Uterus (tissue), 4 donors: ENCODE data around the gene ZG16. TPM values are rescaled to one million over a fixed set of nuclear protein-coding genes. Genes with fewer than 3 reads are reported as not detected.

Source experiments
- DNase-seq, 2 donors: peaks; one replicate each; pipeline ENCODE4 v3.0.0-alpha.2; 2019 to 2020
- H3K27ac ChIP-seq, 2 donors: fragments of 200-600 bp; sonication (generic); 1 replicate in 1 of 2; 2 replicates in 1 of 2; pipeline ENCODE4 v1.5.1; 2016 to 2018
- H3K27me3 ChIP-seq, 2 donors: fragments of 200-600 bp; sonication (generic); one replicate each; pipeline ENCODE4 v1.5.1; 2018 to 2019; ENCODE audit warnings: control low read depth in 1 of 2
- H3K36me3 ChIP-seq, 2 donors: fragments of 200-600 bp; sonication (generic); one replicate each; pipeline ENCODE4 v1.5.1; 2019; ENCODE audit warnings: control low read depth in 1 of 2
- H3K4me1 ChIP-seq, 2 donors: fragments of 200-600 bp; sonication (generic); one replicate each; pipeline ENCODE4 v1.5.1; 2018 to 2019; ENCODE audit warnings: control low read depth in 1 of 2
- H3K4me3 ChIP-seq, 2 donors: fragments of 200-600 bp; sonication (generic); 1 replicate in 1 of 2; 2 replicates in 1 of 2; pipeline ENCODE4 v1.5.1; 2018 to 2019; ENCODE audit warnings: mild to moderate bottlenecking in 1 of 2
- H3K9me3 ChIP-seq, 2 donors: fragments of 200-600 bp; sonication (generic); one replicate each; pipeline ENCODE4 v1.5.1; 2019; ENCODE audit warnings: control low read depth in 1 of 2
- POLR2A ChIP-seq, 2 donors: fragments of 450-650 bp; IDR thresholded peaks; one replicate each; pipeline ENCODE4 v1.6.1; 2016; ENCODE audit warnings: antibody characterized with exemption in 2 of 2, mild to moderate bottlenecking in 1 of 2, moderate library complexity in 1 of 2
- intact Hi-C: fragments of 100-400 bp; cut with DNase I; formaldehyde crosslinking; loops from one replicate; pipeline ENCODE4 v1.15.1; 2023; ENCODE audit warnings: low total_unique reads
- small RNA-seq: library from RNA; depleted of rRNA; stranded (forward); fragments of <200 nt; gene quantifications from one replicate; pipeline ENCODE3, GENCODE V24; 2016
- total RNA-seq, 4 donors: library from RNA; depleted of rRNA in 3 of 4; stranded (reverse); fragments of >200 nt in 3 of 4; gene quantifications; one replicate each; pipeline versions ENCODE4 v1.1.0 to v1.2.4, GENCODE V29; 2014 to 2023
- TF ChIP-seq, protein P1 (sequence below), 4 experiments: fragments of 200-600 bp in 2 of 4; fragments of 450-650 bp in 2 of 4; sonication (generic) in 2 of 4; IDR thresholded peaks; one replicate each; pipeline ENCODE4 v1.5.1; 2016 to 2019; ENCODE audit warnings: antibody characterized with exemption in 4 of 4, mild to moderate bottlenecking in 2 of 4, moderate library complexity in 1 of 4
- donor health status: DM: yes; HTN: yes; CAD: no.

ZG16 gene
- total RNA-seq, 4 donors from 2014 or later: under 0.01 TPM; not detected in 3

DNA sequence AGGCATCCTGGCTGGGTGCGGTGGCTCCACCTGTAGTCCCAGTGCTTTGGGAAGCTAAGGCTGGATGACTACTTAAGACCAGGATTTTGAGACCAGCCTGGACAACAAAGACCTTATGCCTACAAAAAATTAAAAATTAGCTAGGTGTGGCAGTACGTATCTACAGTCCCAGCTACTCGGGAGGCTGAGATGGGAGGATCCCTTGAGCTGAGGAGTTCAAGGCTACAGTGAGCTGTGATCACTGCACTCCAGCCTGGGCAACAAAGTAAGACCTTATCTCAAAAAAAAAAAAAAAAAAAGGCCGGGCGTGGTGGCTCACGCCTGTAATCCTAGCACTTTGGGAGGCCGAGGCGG, 48.3 kb downstream of the ZG16 start:
- TF ChIP-seq, protein P1, sequence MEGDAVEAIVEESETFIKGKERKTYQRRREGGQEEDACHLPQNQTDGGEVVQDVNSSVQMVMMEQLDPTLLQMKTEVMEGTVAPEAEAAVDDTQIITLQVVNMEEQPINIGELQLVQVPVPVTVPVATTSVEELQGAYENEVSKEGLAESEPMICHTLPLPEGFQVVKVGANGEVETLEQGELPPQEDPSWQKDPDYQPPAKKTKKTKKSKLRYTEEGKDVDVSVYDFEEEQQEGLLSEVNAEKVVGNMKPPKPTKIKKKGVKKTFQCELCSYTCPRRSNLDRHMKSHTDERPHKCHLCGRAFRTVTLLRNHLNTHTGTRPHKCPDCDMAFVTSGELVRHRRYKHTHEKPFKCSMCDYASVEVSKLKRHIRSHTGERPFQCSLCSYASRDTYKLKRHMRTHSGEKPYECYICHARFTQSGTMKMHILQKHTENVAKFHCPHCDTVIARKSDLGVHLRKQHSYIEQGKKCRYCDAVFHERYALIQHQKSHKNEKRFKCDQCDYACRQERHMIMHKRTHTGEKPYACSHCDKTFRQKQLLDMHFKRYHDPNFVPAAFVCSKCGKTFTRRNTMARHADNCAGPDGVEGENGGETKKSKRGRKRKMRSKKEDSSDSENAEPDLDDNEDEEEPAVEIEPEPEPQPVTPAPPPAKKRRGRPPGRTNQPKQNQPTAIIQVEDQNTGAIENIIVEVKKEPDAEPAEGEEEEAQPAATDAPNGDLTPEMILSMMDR (IDR thresholded peaks at IDR 0.05): no peak
- no peak for TF ChIP-seq POLR2A (IDR thresholded peaks at IDR 0.05)
- Histone ChIP-seq H3K9me3 (no peaks in the 10 kb centered on the region), H3K4me3 (no peak overlapping the region), H3K27ac (peak overlapping the region; percentile 79 to 91), H3K36me3 (no peaks in the 10 kb centered on the region), H3K4me1 (peaks cover 7 to 21% of the 10 kb centered on the region in 2 donors), H3K27me3 (no peaks in the 10 kb centered on the region)
- intact Hi-C loops: no loop called here
- no peak for DNase-seq

DNA sequence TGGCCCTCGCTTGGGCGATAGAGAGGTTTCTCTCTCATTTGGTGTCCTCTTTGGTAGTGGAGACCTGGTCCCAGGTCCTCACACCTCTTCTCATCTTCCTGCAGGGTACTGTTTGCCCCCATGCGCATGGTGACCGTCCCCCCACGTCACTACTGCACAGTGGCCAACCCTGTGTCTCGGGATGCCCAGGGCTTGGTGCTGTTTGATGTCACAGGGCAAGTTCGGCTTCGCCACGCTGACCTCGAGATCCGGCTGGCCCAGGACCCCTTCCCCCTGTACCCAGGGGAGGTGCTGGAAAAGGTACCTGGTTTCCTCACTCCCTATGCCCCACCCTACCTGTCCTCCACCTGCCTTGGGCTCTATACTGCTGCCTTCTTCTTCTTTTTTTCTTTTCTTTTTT, 52.7 kb downstream of the ZG16 start:
- Histone ChIP-seq H3K4me1 (peaks cover 0 to 5% of the 10 kb centered on the region in 2 donors), H3K27me3 (no peaks in the 10 kb centered on the region), H3K36me3 (no peaks in the 10 kb centered on the region), H3K9me3 (no peaks in the 10 kb centered on the region), H3K4me3 (no peak overlapping the region), H3K27ac (no peak overlapping the region)
- intact Hi-C loops: no loop called here
- DNase-seq: no peak
- TF ChIP-seq POLR2A (IDR thresholded peaks at IDR 0.05): no peak
- TF ChIP-seq, protein P1 (IDR thresholded peaks at IDR 0.05): no peak

DNA sequence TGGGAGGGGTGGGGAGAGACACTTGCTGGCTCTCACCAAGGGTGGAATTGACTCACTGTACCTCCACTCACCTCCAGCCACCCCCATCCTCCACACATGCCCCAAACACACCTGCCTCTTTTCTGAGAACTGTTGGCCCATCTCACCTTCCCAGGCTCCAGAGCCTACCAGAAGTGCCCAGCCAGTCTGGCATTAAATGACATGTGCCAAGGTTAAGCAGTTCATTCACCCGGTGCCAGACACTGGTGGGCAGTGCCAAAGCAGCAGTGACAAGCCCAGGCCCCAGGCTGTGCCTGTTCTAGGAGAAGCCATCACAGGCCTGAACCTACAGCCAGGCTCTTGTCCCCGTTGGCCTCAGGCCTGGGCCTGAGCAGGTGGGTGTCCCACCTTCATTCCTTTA, 53.4 kb downstream of the ZG16 start:
- TF ChIP-seq, protein P1 (IDR thresholded peaks at IDR 0.05): no peak
- no peak for TF ChIP-seq POLR2A (IDR thresholded peaks at IDR 0.05)
- H3K4me3 ChIP-seq: no peak overlapping the region
- no peaks in the 10 kb centered on the region for H3K4me1 ChIP-seq
- no peaks in the 10 kb centered on the region for H3K9me3 ChIP-seq
- no peaks in the 10 kb centered on the region for H3K36me3 ChIP-seq
- no peaks in the 10 kb centered on the region for H3K27me3 ChIP-seq
- intact Hi-C loops: no loop called here
- no peak overlapping the region for H3K27ac ChIP-seq
- no peak for DNase-seq

Small RNA genes lying within 50 kb of the gene (small RNA-seq; reads per million reads assigned to genes)
- gene AC009133.6 (not detected), gene AC120114.4 (not detected)

Other genes with a start within 250 kb of the ZG16 start
- 1 to 10 TPM in 1 of 4 donors, under 1 TPM in 2, not detected in 1; 0.26 to 2.4 (median 0.83) TPM for gene SPN, start 115.0 kb upstream of the ZG16 start, total RNA-seq
- 10 to 100 TPM; 16.7 to 54.3 (median 23.1) TPM for gene QPRT, start 99.1 kb upstream of the ZG16 start, total RNA-seq
- 1 to 10 TPM in 1 of 4 donors, under 1 TPM in 2, not detected in 1; 0.49 to 5.1 (median 0.97) TPM for gene C16orf54, start 32.3 kb upstream of the ZG16 start, total RNA-seq
- 10 to 100 TPM in 3 of 4 donors, 1 to 10 TPM in 1; 5.9 to 70.4 (median 15.8) TPM for gene KIF22, start 12.5 kb downstream of the ZG16 start, total RNA-seq
- 100 to 1,000 TPM in 1 of 4 donors, 10 to 100 TPM in 3; 32.8 to 200 (median 67.5) TPM for gene MAZ, start 28.3 kb downstream of the ZG16 start, total RNA-seq
- gene PRRT2, start 33.9 kb downstream of the ZG16 start, total RNA-seq: 10 to 100 TPM; 20.2 to 54.5 (median 28.0) TPM
- 10 to 100 TPM; 36.1 to 85.0 (median 46.9) TPM for gene PAGR1, start 37.9 kb downstream of the ZG16 start, total RNA-seq
- gene MVP, start 42.2 kb downstream of the ZG16 start, total RNA-seq: 100 to 1,000 TPM in 1 of 4 donors, 10 to 100 TPM in 3; 38.4 to 132 (median 67.4) TPM
- 10 to 100 TPM; 35.1 to 83.7 (median 59.1) TPM for gene CDIPT, start 85.0 kb downstream of the ZG16 start, total RNA-seq
- 10 to 100 TPM in 1 of 4 donors, 1 to 10 TPM in 1, under 1 TPM in 1, not detected in 1; 0.52 to 19.4 (median 4.6) TPM for gene SEZ6L2, start 121.3 kb downstream of the ZG16 start, total RNA-seq
- 1 to 10 TPM in 2 of 4 donors, under 1 TPM in 1, not detected in 1; 0.61 to 1.0 (median 1.0) TPM for gene ASPHD1, start 122.2 kb downstream of the ZG16 start, total RNA-seq
- 10 to 100 TPM in 2 of 4 donors, 1 to 10 TPM in 2; 1.8 to 33.3 (median 14.6) TPM for gene KCTD13, start 148.0 kb downstream of the ZG16 start, total RNA-seq
- 10 to 100 TPM; 38.6 to 82.3 (median 58.5) TPM for gene TMEM219, start 183.8 kb downstream of the ZG16 start, total RNA-seq
- 10 to 100 TPM; 28.4 to 70.0 (median 46.6) TPM for gene TAOK2, start 195.6 kb downstream of the ZG16 start, total RNA-seq
- gene HIRIP3, start 217.4 kb downstream of the ZG16 start, total RNA-seq: 10 to 100 TPM in 2 of 4 donors, 1 to 10 TPM in 2; 3.8 to 20.4 (median 13.5) TPM
- gene INO80E, start 218.0 kb downstream of the ZG16 start, total RNA-seq: 100 to 1,000 TPM in 1 of 4 donors, 10 to 100 TPM in 2, 1 to 10 TPM in 1; 4.1 to 714 (median 68.9) TPM
- gene DOC2A, start 232.8 kb downstream of the ZG16 start, total RNA-seq: 1 to 10 TPM in 3 of 4 donors, not detected in 1; 1.0 to 2.6 (median 1.8) TPM
- gene C16orf92, start 244.9 kb downstream of the ZG16 start, total RNA-seq: not detected